ENCODE data around the gene TXNDC9. TPM values are rescaled to one million over a fixed set of nuclear protein-coding genes. Genes with fewer than 3 reads are reported as not detected.
A peak's percentile ranks its signal among the peaks of the same experiment; 100 is the strongest.
"Not testable (repeated sequence)": the region's sequence is repeated elsewhere in the genome, so short reads cannot be mapped to it uniquely, and the experiment has no call there.

The TXNDC9 gene
- total RNA-seq, 2 donors from 2014 or later, result 16.4 to 24.2 TPM

GRCh38 chr2:99338029-99338585 lies 2.0 kb upstream of the TXNDC9 start:
- ATAC-seq (no peak), DNase-seq (no peak)
- intact Hi-C loops (cut with DNase I), result loop anchor here in 1 of 2 donors (5.0 kb wide), 1 partner anchor 156 kb away; the partner anchor contains the start of genes MITD1 and MRPL30

GRCh38 chr2:99337113-99338028 lies 1.2 kb upstream of the TXNDC9 start, which contains the start of gene EIF5B:
EIF5B (plus strand) TSS chr2:99337389; CDS start chr2:99337555, 166 bp downstream.
- DNase-seq (peak; percentile 98), ATAC-seq (peak; percentile 94 to 95)
- intact Hi-C loops (cut with DNase I), result loop anchor here in 1 of 2 donors (2.0 to 5.0 kb wide), 2 partner anchors 153 to 155 kb away; partner anchors contain the start of genes MITD1, MRPL30 and REV1

- intact Hi-C loops (cut with DNase I), result loop anchor here in 1 of 2 donors (2.0 to 5.0 kb wide), 2 partner anchors 154 kb away; partner anchors contain the start of genes MITD1, MRPL30 and REV1
- ATAC-seq (no peak), DNase-seq (no peak)
Measured at GRCh38 chr2:99336804-99337112, 625 bp upstream of the TXNDC9 start.

DNA sequence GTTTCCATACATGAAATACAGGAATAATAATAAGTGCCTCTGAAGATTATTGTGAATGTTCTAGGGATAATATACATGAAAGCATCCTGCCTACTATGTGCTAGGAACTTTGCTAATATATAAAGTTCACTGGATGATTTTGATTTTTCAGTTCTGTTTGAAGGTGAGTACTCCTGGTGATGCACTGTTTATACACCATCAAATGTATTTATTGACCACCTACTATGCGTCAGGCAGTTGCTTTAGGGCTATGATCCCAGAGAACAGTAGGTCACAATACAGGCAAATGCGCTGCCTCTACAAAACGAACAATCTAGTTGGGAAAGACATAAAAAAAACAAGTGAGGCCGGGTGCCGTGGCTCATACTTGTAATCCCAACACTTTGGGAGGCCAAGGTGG lies 10.7 kb downstream of the TXNDC9 start:
- no peak for ATAC-seq
- intact Hi-C loops (cut with DNase I), result no loop called here
- no peak for DNase-seq

GRCh38 chr2:99317873-99318200 lies 18.3 kb downstream of the TXNDC9 start:
- intact Hi-C loops (cut with DNase I); ATAC-seq; DNase-seq: not testable (repeated sequence)

DNA sequence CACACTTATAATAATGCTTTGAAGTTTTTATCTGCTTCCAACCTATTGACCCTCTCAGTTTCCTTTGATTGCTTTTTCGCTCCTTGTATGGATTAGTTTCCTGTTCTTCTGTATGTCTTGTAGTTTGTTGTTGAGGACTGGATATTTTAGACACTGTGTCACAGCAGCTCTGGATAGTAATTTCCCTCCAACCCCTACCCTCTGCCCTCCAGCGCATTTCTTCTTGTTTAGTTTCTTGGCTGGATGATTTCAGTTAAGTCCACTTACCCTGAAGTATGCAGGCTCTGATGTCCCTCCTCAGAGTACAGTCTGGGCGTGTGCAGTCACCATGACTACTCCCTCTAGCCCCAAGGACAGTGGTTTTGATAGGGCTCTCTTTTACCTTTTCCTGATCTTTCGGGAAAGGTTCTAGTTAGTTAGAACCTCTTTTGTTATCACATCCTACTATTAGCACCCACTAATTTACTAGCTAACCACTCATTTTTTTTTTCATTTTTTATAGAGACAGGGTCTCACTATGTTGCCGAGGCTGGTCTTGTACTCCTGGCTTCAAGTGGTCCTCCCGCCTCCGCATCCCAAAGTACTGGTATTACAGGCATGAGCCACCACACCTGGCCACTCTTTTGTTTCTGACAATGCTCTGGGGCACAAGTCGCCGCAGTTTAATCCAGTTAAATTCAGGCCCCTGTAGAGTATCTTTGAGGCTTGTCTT lies 18.8 kb downstream of the TXNDC9 start:
- DNase-seq (no peak), ATAC-seq (no peak)
- intact Hi-C loops (cut with DNase I), result no loop called here

DNA sequence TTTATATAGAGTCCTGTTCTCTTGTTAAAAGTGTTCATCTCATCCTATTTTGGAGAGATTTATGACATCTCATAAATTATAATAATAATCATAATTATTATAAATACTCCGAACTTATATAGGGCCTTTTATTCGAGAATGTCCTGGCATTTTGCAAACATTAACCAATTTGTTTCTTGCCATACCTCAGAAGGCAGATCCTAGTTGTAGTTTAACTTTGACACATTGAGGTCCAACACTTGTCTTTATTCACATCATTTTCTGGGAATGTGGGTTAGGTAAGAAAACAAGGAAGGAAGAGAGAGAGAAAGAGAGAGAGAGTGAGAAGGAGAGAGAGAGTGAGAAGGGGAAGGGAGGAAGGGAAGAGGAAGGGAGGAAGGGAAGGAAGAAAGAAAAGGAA lies 35.0 kb downstream of the TXNDC9 start, which contains the start of gene LYG1:
Gene LYG1, minus strand, starts transcription at position 101 of the 400 bp plus-strand sequence. CDS start 5,527 bp downstream, outside the sequence.
- DNase-seq; intact Hi-C loops (cut with DNase I); ATAC-seq: not testable (repeated sequence)

GRCh38 chr2:99299580-99299979 lies 36.6 kb downstream of the TXNDC9 start:
- ATAC-seq (no peak), DNase-seq (no peak)
- intact Hi-C loops (cut with DNase I), result no loop called here

DNA sequence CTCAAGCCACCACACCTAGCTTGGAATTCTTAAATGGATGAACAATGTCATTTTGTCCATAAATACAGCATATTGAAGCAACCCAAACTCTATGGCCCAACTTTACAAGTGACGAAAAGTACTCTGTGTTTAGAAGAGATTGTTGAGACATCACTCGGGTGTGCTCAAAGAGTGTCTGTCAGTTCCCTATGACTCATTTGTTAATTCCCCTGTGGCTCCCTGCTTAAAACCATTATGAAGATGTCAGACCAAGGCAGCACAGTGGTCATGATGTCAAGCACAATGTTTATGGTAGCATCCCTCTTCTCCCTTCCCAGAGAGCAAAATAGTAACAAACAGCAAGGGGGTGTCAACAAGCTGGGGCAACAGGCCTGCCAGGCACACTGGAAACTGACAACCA lies 38.1 kb downstream of the TXNDC9 start:
- ATAC-seq, result no peak
- no peak for DNase-seq
- intact Hi-C loops (cut with DNase I), result no loop called here

DNA sequence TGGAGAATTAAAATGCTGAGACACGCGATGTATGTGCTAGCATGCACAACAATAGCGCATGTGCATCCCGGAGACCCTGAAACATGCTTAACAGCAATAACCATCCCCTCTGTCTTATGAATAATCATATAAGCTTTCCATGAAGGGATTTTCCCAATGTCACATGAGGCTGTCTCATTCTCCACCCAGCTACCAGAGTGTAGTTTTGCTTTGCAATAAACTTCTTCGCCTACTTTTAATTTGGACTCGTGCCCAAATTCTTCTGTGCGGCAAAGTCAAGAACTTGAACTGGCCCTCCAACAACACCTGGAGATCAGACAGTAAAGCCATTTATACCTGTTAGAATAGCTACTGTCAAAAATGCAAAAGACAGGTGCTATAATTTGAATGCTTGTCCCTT lies 50.6 kb downstream of the TXNDC9 start:
- DNase-seq (no peak), ATAC-seq (no peak)
- intact Hi-C loops (cut with DNase I), result no loop called here

GRCh38 chr2:99279969-99280695 lies 56.0 kb downstream of the TXNDC9 start:
- no peak for ATAC-seq

DNA sequence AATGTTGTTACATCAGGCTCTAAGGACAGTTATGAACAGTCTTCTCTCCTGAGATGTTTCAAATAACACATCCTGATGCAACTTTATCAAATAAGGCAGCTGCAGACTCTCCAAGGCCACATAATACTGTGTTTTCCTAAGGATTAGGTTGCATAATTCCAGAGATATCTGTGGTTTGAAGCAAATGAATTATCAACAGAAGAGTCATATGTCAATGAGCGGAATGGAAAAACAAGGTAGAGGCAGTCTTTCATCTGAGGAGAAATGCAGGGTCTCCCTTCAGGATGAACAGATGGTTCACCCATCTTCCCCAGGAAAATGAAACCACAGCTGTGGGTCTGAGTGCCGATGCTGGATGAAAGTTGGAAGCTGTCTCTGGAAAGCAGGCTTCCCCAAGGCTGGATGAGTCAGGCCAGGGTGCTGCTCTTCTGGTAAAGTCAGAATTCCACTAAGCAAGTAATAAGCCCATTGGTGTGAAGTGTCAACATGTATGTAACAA lies 57.3 kb downstream of the TXNDC9 start:
- no peak for ATAC-seq
- intact Hi-C loops (cut with DNase I), result no loop called here

More at GRCh38 chr2:99279969-99280695, 56.0 kb downstream of the TXNDC9 start:
- intact Hi-C loops (cut with DNase I), result no loop called here
- no peak for DNase-seq

GRCh38 chr2:99278195-99278765 lies 57.9 kb downstream of the TXNDC9 start:
- DNase-seq; intact Hi-C loops (cut with DNase I); ATAC-seq: not testable (repeated sequence)

More for the DNA sequence above, 57.3 kb downstream of the TXNDC9 start:
- DNase-seq, result no peak

- ATAC-seq, result no peak
- no peak for DNase-seq
- intact Hi-C loops (cut with DNase I), result no loop called here
Measured at GRCh38 chr2:99275882-99276281, 60.3 kb downstream of the TXNDC9 start.

Data from left cardiac atrium (tissue), 4 donors.